Activated CD8-positive, alpha-beta memory T cell treated with anti-CD3 and anti-CD28 coated beads for 24 hours (primary cell): ENCODE measurements around the gene RAVER1.
A peak's percentile ranks its signal among the peaks of the same experiment; 100 is the strongest.

Source experiments
- DNase-seq: peaks from one replicate; pipeline ENCODE4 v3.0.0-alpha.2; 2020

RAVER1 gene

GRCh38 chr19:10317045-10317856 lies 16.1 kb downstream of the RAVER1 start:
- no peak for DNase-seq

GRCh38 chr19:10316229-10317044 lies 16.9 kb downstream of the RAVER1 start:
- no peak for DNase-seq

GRCh38 chr19:10315335-10316214 lies 17.8 kb downstream of the RAVER1 start, which contains the start of gene FDX2:
FDX2 (minus strand) TSS chr19:10316015; CDS start chr19:10315996, 19 bp downstream.
- DNase-seq = peak; percentile 97

- DNase-seq = no peak
Measured at GRCh38 chr19:10309423-10309822, 23.9 kb downstream of the RAVER1 start, which contains the start of gene ZGLP1. ZGLP1 (minus strand) TSS chr19:10309815.

- DNase-seq = no peak
Measured at GRCh38 chr19:10306327-10306726, 27.0 kb downstream of the RAVER1 start.

- no peak for DNase-seq
Measured at GRCh38 chr19:10305139-10305806, 28.1 kb downstream of the RAVER1 start.

- DNase-seq = no peak
Measured at GRCh38 chr19:10299545-10300458, 33.5 kb downstream of the RAVER1 start.

- no peak for DNase-seq
Measured at GRCh38 chr19:10295847-10296591, 37.3 kb downstream of the RAVER1 start.

- DNase-seq = peak; percentile 76
Measured at GRCh38 chr19:10295305-10295846, 38.0 kb downstream of the RAVER1 start.

- no peak for DNase-seq
Measured at GRCh38 chr19:10294368-10294697, 39.0 kb downstream of the RAVER1 start.

- no peak for DNase-seq
Measured at GRCh38 chr19:10293637-10294367, 39.5 kb downstream of the RAVER1 start.

- no peak for DNase-seq
Measured at GRCh38 chr19:10292789-10293636, 40.3 kb downstream of the RAVER1 start.

GRCh38 chr19:10292206-10292788 lies 41.0 kb downstream of the RAVER1 start:
- peak; percentile 87 for DNase-seq

- DNase-seq = no peak
Measured at GRCh38 chr19:10291554-10292205, 41.6 kb downstream of the RAVER1 start.

- DNase-seq = peak; percentile 81
Measured at GRCh38 chr19:10290876-10291553, 42.3 kb downstream of the RAVER1 start.

GRCh38 chr19:10290357-10290875 lies 42.9 kb downstream of the RAVER1 start:
- DNase-seq = peak; percentile 67
